D341Med (cell line): Measurements from ENCODE around the gene AGAP6.
"Not testable (repeated sequence)": the region's sequence is repeated elsewhere in the genome, so short reads cannot be mapped to it uniquely, and the experiment has no call there.

Experiments used
- DNase-seq: peaks from one replicate; pipeline ENCODE4 v3.0.0; 2012; ENCODE audit warnings: low spot score

The AGAP6 gene

DNA sequence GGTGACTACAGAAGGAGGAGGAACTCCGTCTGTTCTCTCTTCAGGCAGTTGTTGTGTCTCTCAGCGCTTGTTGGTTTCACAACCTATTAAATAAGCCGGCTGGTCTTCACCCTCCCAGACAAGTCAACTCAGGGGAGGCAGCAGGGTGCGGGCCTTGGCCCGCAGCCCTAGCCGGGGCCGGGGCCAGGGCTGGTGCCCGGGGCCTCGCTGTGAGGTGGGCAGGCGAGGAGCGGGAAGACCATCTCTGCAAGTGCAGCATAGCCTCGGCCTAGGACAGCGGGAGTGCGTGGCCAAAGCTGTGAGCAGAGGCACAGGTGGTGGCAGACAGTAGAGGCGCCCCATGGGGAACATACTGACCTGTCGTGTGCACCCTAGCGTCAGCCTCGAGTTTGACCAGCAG is at the start of gene AGAP6:
Gene AGAP6, plus strand, starts transcription at position 31 of the 400 bp plus-strand sequence. Its CDS starts 310 bp downstream, at position 341.
- DNase-seq = not testable (repeated sequence)

DNA sequence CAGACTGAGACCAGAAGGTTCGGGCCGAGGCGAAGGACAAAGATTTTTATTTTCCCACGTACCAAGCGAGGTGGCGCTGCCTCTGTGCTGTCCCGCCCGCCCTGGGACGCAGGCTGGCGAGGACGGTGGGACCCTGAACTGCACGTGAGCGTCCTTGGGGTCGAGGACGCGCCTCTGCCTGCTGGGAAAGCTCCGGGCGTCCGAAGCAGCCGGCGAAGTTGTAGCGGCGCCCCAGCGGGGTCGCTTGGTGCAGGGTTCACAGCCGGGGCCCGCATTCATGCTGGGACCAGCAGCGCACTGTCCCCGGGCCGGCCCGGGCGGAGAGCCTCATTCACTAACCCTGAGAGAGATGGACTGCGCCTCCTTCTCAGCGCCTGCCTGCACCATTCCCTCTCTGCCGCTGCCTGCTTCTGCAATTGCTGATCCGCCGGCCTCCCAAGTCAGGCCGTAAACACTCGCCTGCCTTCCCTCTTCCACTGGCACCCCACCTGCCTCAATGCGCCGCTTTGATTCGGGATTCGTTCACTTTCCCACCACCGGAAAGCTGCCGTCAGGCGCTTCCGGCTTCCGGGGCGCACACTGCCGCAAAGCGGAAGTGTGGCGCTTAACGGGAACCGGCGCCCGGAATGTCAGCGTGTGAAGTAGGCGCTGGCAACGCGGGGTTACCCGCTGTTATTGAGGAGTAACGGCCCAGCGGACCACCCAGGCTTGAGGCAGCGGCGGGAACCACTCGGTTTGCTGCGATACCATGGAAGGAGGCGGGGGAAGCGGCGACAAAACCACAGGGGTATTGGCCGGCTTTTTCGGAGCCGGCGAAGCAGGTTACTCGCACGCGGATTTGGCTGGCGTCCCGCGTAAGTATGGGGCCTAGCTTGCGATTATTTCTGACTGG is 46.5 kb upstream of the AGAP6 start, which contains the start of the genes PARG and TIMM23B:
Gene PARG, minus strand, starts transcription at position 581 of the 892 bp plus-strand sequence. Its CDS starts 302 bp downstream, at position 279.
Gene TIMM23B, plus strand, starts transcription at position 607 of the 892 bp plus-strand sequence. Its CDS starts 142 bp downstream, at position 749.
- DNase-seq = peak; percentile 81

DNA sequence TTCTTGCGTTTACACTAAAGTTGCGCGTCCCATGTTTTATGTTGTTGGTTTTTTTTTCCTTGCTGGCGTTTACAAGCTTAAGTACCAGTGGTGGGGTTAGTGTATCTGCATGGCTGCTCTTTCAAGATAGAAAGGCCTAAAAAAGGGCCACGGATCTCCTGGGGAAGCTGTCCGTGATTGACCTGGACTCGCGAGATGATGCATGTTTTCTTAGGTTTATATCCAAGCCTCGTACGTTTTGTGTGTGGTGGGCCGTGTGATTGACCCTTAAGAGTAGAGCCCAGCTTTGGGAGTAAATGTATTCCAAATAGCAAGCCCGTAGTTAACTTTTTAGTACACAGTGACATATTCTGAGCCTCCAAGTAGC is 45.9 kb upstream of the AGAP6 start:
- not testable (repeated sequence) for DNase-seq

DNA sequence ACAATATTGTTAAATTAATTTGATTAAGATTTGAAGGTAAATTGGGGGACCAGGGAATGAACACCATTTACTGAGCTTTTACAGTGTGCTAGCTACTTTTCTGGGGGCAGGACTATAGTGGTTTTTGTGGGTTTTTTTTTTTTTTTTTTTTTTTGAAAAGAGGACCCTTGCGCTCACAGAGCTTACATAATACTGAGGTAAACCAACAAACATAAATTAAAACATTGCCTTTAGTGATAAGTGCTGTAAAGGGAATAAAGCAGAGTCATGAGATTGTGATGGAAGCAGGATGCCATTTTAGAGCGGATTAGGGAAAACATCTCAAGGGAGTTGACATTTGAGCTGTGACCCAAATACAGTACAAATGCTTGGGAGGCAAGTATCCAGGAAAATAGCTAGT is 44.6 kb upstream of the AGAP6 start:
- not testable (repeated sequence) for DNase-seq

DNA sequence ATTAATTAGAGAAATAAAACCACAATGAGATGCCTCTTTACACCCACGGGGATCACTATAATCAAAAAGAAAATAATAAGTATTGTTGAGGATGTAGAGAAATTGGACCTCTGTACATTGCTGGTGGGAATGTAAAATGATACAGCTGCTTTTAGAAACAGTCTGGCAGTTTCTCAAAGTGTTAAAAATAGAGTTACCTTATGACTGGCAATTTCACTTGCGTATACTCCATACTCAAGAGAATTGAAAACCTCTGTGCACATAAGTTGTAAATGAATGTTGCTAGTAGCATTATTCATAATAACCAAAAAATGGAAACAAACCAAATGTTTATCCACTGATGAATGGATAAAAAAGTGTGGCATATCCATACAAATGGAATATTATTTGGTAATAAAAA is 40.1 kb upstream of the AGAP6 start:
- not testable (repeated sequence) for DNase-seq

DNA sequence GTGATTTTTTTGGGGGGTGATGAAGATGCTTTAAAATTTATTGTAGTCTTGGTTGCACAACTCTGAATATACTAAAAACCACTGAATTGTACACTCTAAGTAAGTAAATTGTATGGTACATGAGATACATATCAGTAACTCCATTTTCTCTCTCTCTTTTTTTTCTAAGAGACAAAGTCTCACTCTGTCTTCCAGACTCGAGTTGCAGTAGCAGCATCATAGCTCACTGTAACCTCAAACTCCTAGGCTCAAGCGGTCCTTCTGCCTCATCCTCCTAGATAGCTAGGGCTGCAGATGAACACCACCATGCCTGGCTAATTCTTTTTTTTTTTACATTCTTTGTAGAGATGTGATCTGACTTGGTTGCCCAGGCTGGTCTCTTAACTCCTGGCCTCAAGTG is 39.5 kb upstream of the AGAP6 start:
- not testable (repeated sequence) for DNase-seq

DNA sequence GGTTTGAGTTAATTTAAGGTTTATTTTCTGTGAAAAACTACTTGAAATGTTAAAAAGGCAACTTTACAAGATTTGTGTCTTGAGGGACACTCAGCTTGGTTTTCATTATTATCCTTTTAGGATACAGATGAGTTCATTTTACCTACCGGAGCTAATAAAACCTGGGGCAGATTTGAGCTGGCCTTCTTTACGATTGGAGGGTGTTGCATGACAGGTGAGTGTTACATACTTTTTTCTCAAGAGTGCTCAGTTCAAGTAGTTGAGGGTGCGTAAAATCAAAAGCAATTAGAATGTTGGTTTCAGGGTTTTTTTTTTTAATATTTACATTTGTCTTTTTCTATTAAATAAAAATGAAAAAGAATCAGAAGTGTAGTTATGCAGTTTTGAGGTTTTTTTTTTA is 36.2 kb upstream of the AGAP6 start:
- DNase-seq = not testable (repeated sequence)

DNA sequence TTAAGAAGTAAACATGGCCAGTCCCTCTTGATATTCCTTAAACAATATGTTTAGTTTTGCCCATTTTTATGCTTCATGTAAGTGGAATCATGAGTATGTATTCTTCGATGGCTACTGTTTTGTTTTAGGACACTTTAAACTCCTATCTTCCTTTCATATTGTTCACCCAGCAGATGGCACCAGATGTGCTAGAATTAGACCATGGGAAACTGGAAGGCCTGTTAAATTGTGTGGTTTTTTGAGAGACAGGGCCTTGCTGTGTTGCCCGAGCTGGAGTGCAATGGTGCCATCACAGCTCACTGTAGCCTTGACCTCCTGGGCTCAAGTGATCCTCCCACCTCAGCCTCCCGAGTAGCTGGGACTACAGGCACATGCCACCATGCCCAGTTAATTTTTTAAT is 35.1 kb upstream of the AGAP6 start:
- DNase-seq = not testable (repeated sequence)

DNA sequence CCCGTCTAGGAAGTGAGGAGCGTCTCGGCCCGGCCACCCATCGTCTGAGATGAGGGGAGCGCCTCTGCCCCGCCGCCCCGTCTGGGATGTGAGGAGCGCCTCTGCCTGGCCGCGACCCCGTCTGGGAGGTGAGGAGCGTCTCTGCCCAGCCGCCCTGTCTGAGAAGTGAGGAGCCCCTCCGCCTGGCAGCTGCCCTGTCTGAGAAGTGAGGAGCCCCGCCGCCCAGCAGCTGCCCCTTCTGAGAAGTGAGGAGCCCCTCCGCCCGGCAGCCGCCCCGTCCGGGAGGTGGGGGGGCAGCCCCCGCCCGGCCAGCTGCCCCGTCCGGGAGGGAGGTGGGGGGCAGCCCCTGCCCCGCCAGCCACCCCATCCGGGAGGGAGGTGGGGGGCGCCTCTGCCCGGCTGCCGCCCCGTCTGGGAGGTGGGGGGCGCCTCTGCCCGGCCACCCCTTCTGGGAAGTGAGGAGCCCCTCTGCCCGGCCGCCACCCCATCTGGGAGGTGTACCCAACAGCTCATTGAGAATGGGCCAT is 17.8 kb upstream of the AGAP6 start:
- not testable (repeated sequence) for DNase-seq

DNA sequence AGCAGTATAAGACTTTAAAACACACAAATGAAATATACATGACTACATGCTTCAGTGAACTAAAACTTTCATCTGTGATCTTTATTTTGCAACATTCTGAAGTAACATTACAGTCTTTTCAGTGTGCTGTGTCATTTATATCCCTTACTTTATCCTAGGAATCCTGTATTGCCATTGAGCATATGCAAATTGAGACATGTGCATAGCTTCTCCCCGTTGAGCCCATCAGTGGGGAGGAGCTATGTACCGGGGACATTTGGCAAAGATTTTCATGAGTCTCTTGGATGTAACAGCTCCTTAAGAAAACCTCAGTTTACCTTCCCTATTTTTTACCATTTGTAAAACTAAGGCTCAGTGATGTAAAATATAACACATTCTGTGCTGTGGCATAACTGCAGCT is 16.7 kb upstream of the AGAP6 start:
- not testable (repeated sequence) for DNase-seq

DNA sequence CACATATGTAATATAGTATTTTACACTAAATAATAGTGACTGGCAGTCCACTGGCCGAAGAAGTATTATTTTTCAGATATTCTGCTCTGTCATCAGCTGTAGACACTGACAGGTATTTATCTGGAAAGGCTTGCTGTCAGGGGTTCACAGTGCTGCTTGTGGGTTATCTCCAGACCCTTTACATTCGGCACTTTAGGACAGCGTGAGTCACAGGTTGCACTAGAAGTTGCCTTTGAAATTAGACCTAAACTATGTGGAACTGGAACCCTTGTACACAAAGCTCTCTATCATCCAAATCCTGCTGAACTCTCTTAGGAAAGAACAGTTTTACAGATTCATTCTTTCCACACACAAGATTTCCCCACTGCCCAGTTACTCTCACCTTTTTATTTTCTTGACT is 16.1 kb upstream of the AGAP6 start:
- not testable (repeated sequence) for DNase-seq

DNA sequence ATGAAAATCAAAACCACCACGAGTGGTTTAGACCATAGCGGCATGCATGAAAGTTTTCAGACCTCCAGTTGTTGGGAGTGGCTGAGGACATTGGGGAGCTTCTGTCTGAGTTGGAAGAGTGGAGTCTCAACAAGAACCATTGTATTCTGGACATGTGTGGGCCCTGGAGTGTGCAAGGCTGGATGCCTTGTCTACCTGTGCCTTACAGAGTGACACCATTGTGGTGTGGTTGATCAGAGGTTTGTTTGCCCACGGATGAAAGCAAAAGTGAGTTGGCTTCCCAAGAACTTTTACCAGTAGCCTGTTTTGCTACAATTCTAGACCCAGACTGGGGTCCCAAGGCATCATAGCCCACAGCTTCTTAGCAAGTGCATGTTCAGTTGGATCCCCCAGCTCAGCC is 10.4 kb upstream of the AGAP6 start:
- not testable (repeated sequence) for DNase-seq

DNA sequence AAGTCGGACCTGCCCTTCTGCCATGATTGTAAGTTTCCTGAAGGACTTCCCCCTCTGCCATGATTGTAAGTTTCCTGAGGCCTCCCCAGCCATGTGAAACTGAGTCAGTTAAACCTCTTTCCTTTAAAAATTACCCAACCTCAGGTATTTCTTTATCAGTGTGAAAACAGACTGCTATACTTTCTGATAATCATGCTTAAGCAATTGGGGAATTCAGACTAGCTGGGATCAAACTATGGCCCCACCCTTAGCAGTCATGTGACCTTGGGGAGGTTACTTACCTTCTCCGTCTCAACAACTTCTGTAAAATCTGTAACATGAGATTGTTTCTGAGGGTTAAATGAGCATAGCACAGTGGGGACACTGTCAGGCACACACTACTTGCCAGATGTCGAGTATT is 999 bp upstream of the AGAP6 start:
- not testable (repeated sequence) for DNase-seq

DNA sequence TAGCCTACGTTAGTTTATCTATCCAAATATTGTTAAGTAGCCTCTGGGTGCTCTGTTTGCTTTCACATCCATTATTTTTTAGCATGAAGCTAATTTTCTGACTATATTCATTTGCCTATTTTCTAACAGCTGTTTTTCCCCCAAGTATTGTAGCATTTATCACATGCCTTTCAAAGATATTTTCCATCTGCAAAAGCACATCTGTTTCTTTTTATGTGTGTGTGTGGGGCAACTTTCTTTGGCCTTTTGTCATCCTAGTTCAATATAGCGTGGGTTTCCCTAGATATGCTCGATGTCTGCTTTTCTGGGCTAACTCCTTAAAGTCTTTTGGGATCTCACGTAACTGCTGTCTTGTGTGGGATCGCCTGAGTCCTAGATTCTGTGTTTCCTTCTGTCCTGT is 7.1 kb downstream of the AGAP6 start:
- not testable (repeated sequence) for DNase-seq

DNA sequence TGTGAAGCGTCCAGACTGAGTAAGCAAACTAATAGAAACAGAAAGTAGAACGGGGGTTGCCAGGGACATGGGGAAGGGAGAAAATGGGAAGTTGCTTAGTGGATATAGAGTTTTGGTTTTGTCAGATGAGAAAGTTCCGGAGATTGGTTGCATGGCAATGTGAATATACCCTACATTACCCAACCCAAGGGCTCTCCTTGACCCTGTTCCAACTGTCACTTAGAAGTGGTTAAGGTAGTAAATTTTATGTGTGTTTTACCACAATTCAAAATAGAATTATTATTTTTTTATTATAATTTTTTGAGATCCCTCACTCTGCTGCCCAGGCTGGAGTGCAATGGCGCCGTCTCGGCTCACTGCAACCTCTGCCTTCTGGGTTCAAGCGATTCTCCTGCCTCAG is 25.8 kb downstream of the AGAP6 start:
- DNase-seq = not testable (repeated sequence)

DNA sequence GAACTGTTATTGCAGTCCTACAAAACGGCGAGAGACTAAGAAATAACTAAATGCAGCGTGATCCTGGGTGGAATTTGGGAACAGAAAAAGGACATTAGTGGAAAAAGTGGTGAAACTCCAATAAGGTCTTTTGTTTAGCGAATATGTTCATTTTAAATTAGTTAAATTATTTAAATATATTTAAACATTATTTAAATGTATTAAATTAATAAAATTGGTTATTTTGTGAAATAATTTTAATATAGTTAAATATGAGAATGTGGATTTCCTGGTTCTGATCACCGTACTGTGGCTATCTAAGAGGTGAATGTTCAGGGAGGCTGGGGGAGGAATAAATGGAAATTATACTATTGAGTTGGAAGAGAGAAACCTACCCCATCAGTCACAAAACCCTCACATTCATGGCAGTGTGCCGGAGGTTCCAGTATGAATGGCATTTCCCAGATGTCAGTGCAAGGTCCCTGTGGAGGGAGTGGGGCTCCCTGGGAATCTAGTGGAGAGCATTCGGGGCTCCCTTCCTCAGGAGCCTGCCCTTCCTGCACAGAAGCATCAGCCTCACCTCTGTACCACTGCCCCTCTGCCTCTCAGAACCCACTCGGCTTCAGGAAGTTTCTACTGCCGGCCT is 27.5 kb downstream of the AGAP6 start:
- DNase-seq = not testable (repeated sequence)

DNA sequence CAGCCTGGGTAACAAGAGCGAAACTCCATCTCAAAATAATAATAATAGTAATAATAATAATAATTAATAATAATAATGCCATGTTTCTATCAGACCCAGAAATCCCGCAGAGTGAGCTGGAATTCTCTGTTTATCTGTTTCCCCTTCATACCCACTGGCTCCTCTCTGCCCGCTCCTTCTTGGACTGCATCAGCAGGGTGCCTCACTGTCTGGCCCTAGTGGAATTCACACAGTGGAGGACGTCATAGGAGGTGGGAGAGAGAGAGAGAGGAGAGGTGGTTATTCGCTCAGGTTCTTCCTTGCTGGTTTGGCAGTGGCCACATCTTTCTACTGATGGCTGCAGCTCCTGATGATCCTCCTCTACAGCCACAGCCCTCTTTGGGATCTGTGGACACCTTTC is 28.7 kb downstream of the AGAP6 start:
- DNase-seq = not testable (repeated sequence)

DNA sequence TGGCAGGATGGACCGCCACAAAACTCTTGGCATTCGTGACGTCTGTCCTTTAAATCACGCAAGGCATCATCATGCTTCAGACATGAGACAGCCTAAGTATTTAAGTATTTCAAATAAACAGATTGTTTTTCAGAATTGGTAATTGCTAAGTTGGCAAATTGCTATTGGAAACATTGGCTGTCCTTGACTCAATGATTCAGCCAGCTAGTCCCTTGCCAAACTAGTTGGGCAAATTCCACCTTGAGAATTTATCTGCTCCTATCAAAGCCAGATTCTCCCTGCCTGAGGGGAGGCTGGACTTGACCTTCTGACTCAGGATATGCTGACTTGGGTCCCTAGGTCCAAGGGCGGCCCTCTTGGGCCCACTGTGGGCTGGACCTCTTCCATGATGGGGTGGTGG is 29.4 kb downstream of the AGAP6 start:
- DNase-seq = not testable (repeated sequence)

DNA sequence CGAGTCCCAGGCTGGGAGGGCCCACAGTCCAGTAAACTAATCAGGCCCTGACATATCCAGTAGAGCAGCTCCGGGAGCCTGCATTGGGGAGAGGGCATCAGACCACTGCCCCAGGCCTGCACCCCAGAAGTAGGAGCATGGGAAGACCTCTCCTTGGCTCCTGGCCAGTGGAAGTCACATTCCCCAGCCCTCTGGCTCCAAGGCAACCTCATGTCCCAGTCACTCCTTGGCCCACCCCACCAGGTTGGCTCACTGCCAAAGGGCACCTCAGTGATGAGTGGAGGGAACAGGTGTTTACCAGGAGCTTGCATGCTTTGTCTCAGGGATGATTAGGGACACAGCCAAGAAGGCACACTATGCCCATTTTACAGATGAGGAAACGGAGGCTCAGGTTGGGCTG is 31.1 kb downstream of the AGAP6 start:
- DNase-seq = peak; percentile 12

DNA sequence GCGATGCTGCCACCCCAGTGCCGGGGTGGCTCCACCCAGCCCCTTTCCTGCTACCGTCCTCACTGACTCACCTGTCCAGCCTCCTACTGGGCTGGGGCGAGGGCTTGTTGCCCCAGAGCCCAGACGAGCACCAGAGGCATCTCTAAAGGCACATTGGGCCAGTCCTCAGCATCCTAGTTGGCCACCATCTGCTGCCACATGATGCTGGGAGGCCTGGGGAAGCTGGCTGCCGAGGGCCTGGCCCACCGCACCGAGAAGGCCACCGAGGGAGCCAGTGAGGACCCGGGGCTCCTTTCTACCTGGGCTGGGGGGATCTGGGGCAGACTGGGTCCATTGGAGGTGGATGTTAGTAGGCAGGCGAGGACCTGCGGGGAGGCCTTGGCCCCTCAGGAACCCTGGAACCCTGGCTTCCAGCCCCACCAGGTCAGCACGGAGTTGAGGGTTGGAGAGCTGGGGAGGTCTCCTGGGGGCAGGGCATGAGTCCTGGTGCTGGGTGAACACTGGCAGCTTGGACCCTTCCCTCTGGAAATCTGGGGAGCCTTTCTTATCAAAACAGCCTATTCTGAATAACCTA is 32.3 kb downstream of the AGAP6 start:
- DNase-seq = not testable (repeated sequence)

DNA sequence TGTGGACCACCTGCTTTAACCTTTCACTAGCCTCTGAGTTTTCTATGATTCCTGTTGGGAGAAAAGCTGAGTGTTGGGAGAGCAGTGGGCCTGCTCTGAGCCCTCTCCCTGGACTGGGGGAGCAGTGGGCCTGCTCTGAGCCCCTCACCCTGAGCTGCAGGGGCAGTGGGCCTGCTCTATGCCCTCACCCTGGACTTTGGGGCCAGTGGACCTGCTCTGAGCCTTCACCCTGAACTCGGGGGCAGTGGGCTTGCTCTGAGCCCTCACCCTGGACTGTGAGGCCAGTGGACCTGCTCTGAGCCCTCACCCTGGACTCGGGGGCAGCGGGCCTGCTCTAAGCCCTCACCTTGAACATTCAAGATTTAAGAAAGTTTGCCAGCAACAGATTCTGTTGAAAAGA is 33.4 kb downstream of the AGAP6 start:
- peak; percentile 28 for DNase-seq

DNA sequence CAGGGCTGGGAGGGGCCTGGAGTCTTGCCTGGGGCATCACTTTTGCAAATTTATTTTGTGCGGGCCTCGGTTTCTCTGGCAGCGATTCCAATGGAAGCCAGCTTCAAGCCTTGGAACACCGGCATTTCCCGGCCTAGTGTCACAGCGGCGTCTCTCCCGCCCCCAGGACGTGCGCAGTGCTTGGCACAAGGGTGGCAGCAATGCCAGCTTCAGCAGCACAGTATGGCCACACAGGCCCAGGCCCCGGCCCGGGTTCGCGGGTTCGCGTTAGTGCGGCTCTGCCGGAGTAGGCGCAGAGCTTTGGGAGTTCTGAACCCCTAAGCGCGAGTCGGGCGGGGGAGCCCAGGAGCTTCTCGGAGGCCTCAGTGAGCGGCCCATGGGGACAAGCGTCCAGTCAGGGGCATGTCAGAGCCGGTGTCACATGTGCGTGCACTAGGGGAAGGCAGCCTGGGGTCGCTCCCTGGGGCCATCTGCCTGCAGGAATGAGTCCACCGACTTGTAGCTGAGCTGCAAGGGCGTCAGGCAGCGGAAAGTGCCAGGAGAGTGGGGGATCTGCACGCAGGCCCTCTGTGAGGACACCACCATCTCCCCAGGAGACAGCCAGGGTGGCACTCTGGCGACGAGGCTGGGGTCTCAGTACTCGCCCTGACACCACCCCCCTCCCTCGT is 36.6 kb downstream of the AGAP6 start:
- DNase-seq = not testable (repeated sequence)
